Activated CD8-positive, alpha-beta memory T cell treated with anti-CD3 and anti-CD28 coated beads for 1 hour (primary cell): ENCODE measurements around the gene MICU1.

ENCODE experiments used
- DNase-seq, 2 donors: peaks; one replicate each; pipeline ENCODE4 v3.0.0-alpha.2; 2020; ENCODE audit warnings: low read depth in 1 of 2; ENCODE audit errors: extremely low read depth in 1 of 2

MICU1 gene

GRCh38 chr10:72637398-72637857 is 11.5 kb upstream of the MICU1 start:
- DNase-seq, result no peak

- no peak for DNase-seq
Measured at GRCh38 chr10:72630144-72630543, 4.3 kb upstream of the MICU1 start.

GRCh38 chr10:72626444-72626754 is 520 bp upstream of the MICU1 start:
- DNase-seq, result no peak

GRCh38 chr10:72625276-72625607 is 637 bp downstream of the MICU1 start:
- no peak for DNase-seq

GRCh38 chr10:72622271-72622670 is 3.6 kb downstream of the MICU1 start:
- DNase-seq, result no peak

GRCh38 chr10:72616716-72617115 is 9.2 kb downstream of the MICU1 start:
- DNase-seq, result no peak

GRCh38 chr10:72615970-72616369 is 9.9 kb downstream of the MICU1 start:
- DNase-seq, result no peak

GRCh38 chr10:72612203-72612826 is 13.6 kb downstream of the MICU1 start:
- DNase-seq, result no peak

- DNase-seq, result no peak
Measured at GRCh38 chr10:72611783-72612182, 14.1 kb downstream of the MICU1 start.

GRCh38 chr10:72610466-72610865 is 15.4 kb downstream of the MICU1 start:
- no peak for DNase-seq

GRCh38 chr10:72605122-72605521 is 20.8 kb downstream of the MICU1 start:
- DNase-seq, result no peak

- no peak for DNase-seq
Measured at GRCh38 chr10:72601144-72601543, 24.7 kb downstream of the MICU1 start.

GRCh38 chr10:72598769-72599701 is 26.8 kb downstream of the MICU1 start:
- DNase-seq, result no peak

GRCh38 chr10:72597897-72598296 is 28.0 kb downstream of the MICU1 start:
- DNase-seq, result no peak

- no peak for DNase-seq
Measured at GRCh38 chr10:72595436-72595835, 30.4 kb downstream of the MICU1 start.

- no peak for DNase-seq
Measured at GRCh38 chr10:72593963-72594362, 31.9 kb downstream of the MICU1 start.

GRCh38 chr10:72588266-72588665 is 37.6 kb downstream of the MICU1 start:
- no peak for DNase-seq

- no peak for DNase-seq
Measured at GRCh38 chr10:72587568-72587967, 38.3 kb downstream of the MICU1 start.

GRCh38 chr10:72574636-72575035 is 51.2 kb downstream of the MICU1 start:
- no peak for DNase-seq

- DNase-seq, result no peak
Measured at GRCh38 chr10:72573079-72573478, 52.8 kb downstream of the MICU1 start.

- DNase-seq, result no peak
Measured at GRCh38 chr10:72567889-72568640, 57.8 kb downstream of the MICU1 start.

GRCh38 chr10:72567421-72567820 is 58.5 kb downstream of the MICU1 start:
- no peak for DNase-seq
